Activated naive CD8-positive, alpha-beta T cell (primary cell): ENCODE results near the gene MBOAT7.

Experiments used
- H3K27ac Mint-ChIP-seq: one replicate; pipeline ENCODE4 v1.8.0; 2021; ENCODE audit warnings: mixed read lengths
- H3K27me3 Mint-ChIP-seq: one replicate; pipeline ENCODE4 v1.8.0; 2021; ENCODE audit warnings: mixed read lengths
- H3K36me3 Mint-ChIP-seq: one replicate; pipeline ENCODE4 v1.8.0; 2021; ENCODE audit warnings: mixed read lengths
- H3K4me1 Mint-ChIP-seq: one replicate; pipeline ENCODE4 v1.8.0; 2021; ENCODE audit warnings: low read depth, mixed read lengths
- H3K4me3 Mint-ChIP-seq: one replicate; pipeline ENCODE4 v1.8.0; 2021; ENCODE audit warnings: mild to moderate bottlenecking, mixed read lengths
- H3K9me3 Mint-ChIP-seq: one replicate; pipeline ENCODE4 v1.8.0; 2021; ENCODE audit warnings: low read depth, mixed read lengths

The MBOAT7 gene

GRCh38 chr19:54133957-54134590 is 55.3 kb downstream of the MBOAT7 start:
- H3K4me1 Mint-ChIP-seq, result peaks cover 21% of the 10 kb centered on the region
- H3K27me3 Mint-ChIP-seq, result no peaks in the 10 kb centered on the region
- no peaks in the 10 kb centered on the region for H3K9me3 Mint-ChIP-seq
- H3K27ac Mint-ChIP-seq, result no peak overlapping the region
- H3K36me3 Mint-ChIP-seq, result peaks cover 2% of the 10 kb centered on the region
- H3K4me3 Mint-ChIP-seq, result no peak overlapping the region

- Mint-ChIP-seq H3K27me3 (no peaks in the 10 kb centered on the region), H3K4me1 (peaks cover 15% of the 10 kb centered on the region), H3K36me3 (peaks cover 2% of the 10 kb centered on the region), H3K4me3 (no peak overlapping the region), H3K27ac (no peak overlapping the region), H3K9me3 (no peaks in the 10 kb centered on the region)
Observed at GRCh38 chr19:54133312-54133956, 55.9 kb downstream of the MBOAT7 start.

GRCh38 chr19:54129617-54129996 is 59.8 kb downstream of the MBOAT7 start:
- Mint-ChIP-seq H3K4me3 (no peak overlapping the region), H3K36me3 (peaks cover 2% of the 10 kb centered on the region), H3K9me3 (no peaks in the 10 kb centered on the region), H3K27me3 (no peaks in the 10 kb centered on the region), H3K4me1 (peaks cover 3% of the 10 kb centered on the region), H3K27ac (no peak overlapping the region)

GRCh38 chr19:54128796-54129616 is 60.4 kb downstream of the MBOAT7 start:
- no peaks in the 10 kb centered on the region for H3K9me3 Mint-ChIP-seq
- H3K4me3 Mint-ChIP-seq, result no peak overlapping the region
- peaks cover 2% of the 10 kb centered on the region for H3K36me3 Mint-ChIP-seq
- no peaks in the 10 kb centered on the region for H3K27me3 Mint-ChIP-seq
- H3K27ac Mint-ChIP-seq, result no peak overlapping the region
- no peaks in the 10 kb centered on the region for H3K4me1 Mint-ChIP-seq

GRCh38 chr19:54128441-54128725 is 61.0 kb downstream of the MBOAT7 start:
- H3K9me3 Mint-ChIP-seq, result no peaks in the 10 kb centered on the region
- H3K4me3 Mint-ChIP-seq, result no peak overlapping the region
- H3K27me3 Mint-ChIP-seq, result no peaks in the 10 kb centered on the region
- H3K36me3 Mint-ChIP-seq, result peaks cover 2% of the 10 kb centered on the region
- H3K27ac Mint-ChIP-seq, result no peak overlapping the region
- H3K4me1 Mint-ChIP-seq, result no peaks in the 10 kb centered on the region

- Mint-ChIP-seq H3K4me1 (no peaks in the 10 kb centered on the region), H3K4me3 (no peak overlapping the region), H3K27ac (no peak overlapping the region), H3K27me3 (no peaks in the 10 kb centered on the region), H3K36me3 (peaks cover 2% of the 10 kb centered on the region), H3K9me3 (no peaks in the 10 kb centered on the region)
Observed at GRCh38 chr19:54127688-54128440, 61.5 kb downstream of the MBOAT7 start.

GRCh38 chr19:54125713-54126112 is 63.7 kb downstream of the MBOAT7 start:
- peak overlapping the region; percentile 41 for H3K27ac Mint-ChIP-seq

GRCh38 chr19:54124393-54124792 is 65.0 kb downstream of the MBOAT7 start:
- no peak overlapping the region for H3K4me3 Mint-ChIP-seq
- no peak overlapping the region for H3K27ac Mint-ChIP-seq
- no peaks in the 10 kb centered on the region for H3K9me3 Mint-ChIP-seq
- no peaks in the 10 kb centered on the region for H3K4me1 Mint-ChIP-seq
- H3K36me3 Mint-ChIP-seq, result no peaks in the 10 kb centered on the region
- no peaks in the 10 kb centered on the region for H3K27me3 Mint-ChIP-seq

More at GRCh38 chr19:54125713-54126112, 63.7 kb downstream of the MBOAT7 start:
- Mint-ChIP-seq H3K9me3 (no peaks in the 10 kb centered on the region), H3K4me3 (no peak overlapping the region), H3K36me3 (no peaks in the 10 kb centered on the region), H3K4me1 (no peaks in the 10 kb centered on the region), H3K27me3 (no peaks in the 10 kb centered on the region)

GRCh38 chr19:54123682-54124081 is 65.7 kb downstream of the MBOAT7 start:
- Mint-ChIP-seq H3K4me1 (no peaks in the 10 kb centered on the region), H3K27me3 (no peaks in the 10 kb centered on the region), H3K9me3 (no peaks in the 10 kb centered on the region), H3K36me3 (no peaks in the 10 kb centered on the region), H3K4me3 (no peak overlapping the region), H3K27ac (no peak overlapping the region)
